A673 (cell line): Measurements from ENCODE around the gene STPG4.

ENCODE experiments used
- CTCF ChIP-seq: fragments of 300-800, 200-600 bp; sonication (generic); conservative IDR thresholded peaks from 2 replicates; pipeline ENCODE4 v1.5.1; 2017; ENCODE audit warnings: low read depth, mild to moderate bottlenecking, antibody characterized with exemption, low read length, moderate library complexity, mixed read lengths
- EZH2 ChIP-seq: fragments of 200-600 bp; sonication (generic); IDR thresholded peaks from 2 replicates; pipeline ENCODE4 v1.6.1; 2017; ENCODE audit warnings: borderline replicate concordance, low read depth, mild to moderate bottlenecking, mixed read lengths, antibody characterized with exemption, low read length; ENCODE audit not compliant: poor library complexity, severe bottlenecking

- TF ChIP-seq CTCF (no peak), EZH2 (no peak)
Observed at GRCh38 chr2:47141520-47141919, 13.6 kb downstream of the STPG4 start.
